GM12873 (cell line): ENCODE data around the gene TBX10.
A peak's percentile ranks its signal among the peaks of the same experiment; 100 is the strongest.

Experiments used
- CTCF ChIP-seq: IDR thresholded peaks from 2 replicates; pipeline ENCODE4 v1.5.1; 2012; ENCODE audit warnings: low read depth, mild to moderate bottlenecking, moderate library complexity, low read length, control low read depth; ENCODE audit not compliant: insufficient read depth; ENCODE audit errors: missing control alignments

Gene TBX10

GRCh38 chr11:67648796-67649613, 9.4 kb upstream of the TBX10 start:
- TF ChIP-seq CTCF = peak; percentile 7

GRCh38 chr11:67648140-67648795, 8.7 kb upstream of the TBX10 start:
- TF ChIP-seq CTCF = peak; percentile 82

- TF ChIP-seq CTCF = no peak
Observed at GRCh38 chr11:67647471-67647870, 7.9 kb upstream of the TBX10 start.

- peak; percentile 17 for TF ChIP-seq CTCF
Observed at GRCh38 chr11:67646535-67647336, 7.2 kb upstream of the TBX10 start.

GRCh38 chr11:67645521-67646461, 6.2 kb upstream of the TBX10 start:
- peak; percentile 5 for TF ChIP-seq CTCF

- TF ChIP-seq CTCF = no peak
Observed at GRCh38 chr11:67644472-67645418, 5.2 kb upstream of the TBX10 start.
